IMR-90 (cell line): ENCODE results near the gene UBE2M. TPM values are rescaled to one million over a fixed set of nuclear protein-coding genes. Genes with fewer than 3 reads are reported as not detected.

Experiments
- ATAC-seq: fragments of 200-7000 bp; cut with Tn5 transposase; 2 replicates; pipeline ENCODE4 v1.9.1; 2020; ENCODE audit warnings: low read depth, mild to moderate bottlenecking, moderate library complexity
- BruUV-seq: library from RNA; stranded (reverse); fragments of 400-500 nt; replicated peaks from 2 replicates; lab custom pipeline; 2021; lab: Mats Ljungman, UMichigan
- CTCF ChIA-PET: fragments of 300-600 bp; formaldehyde crosslinking; extraction: SDS; loops from one replicate; lab custom pipeline; 2021; ENCODE audit warnings: antibody characterized with exemption; lab: Yijun Ruan, JAX
- POLR2A ChIA-PET: fragments of 300-600 bp; sonication (Branson Sonifier 250); formaldehyde crosslinking; loops from one replicate; lab custom pipeline; 2022; ENCODE audit warnings: antibody characterized with exemption; ENCODE audit not compliant: unreplicated experiment; lab: Charles Lee
- DNase-seq: peaks from one replicate; pipeline ENCODE4 v3.0.0; 2013
- H2AFZ ChIP-seq: replicated peaks from 2 replicates; pipeline ENCODE3; 2013; ENCODE audit warnings: low read length, mild to moderate bottlenecking; ENCODE audit not compliant: poor library complexity
- H2AK5ac ChIP-seq: 2 replicates; pipeline ENCODE4 v1.6.1; 2013; ENCODE audit warnings: low read depth, low read length, inconsistent platforms
- H2AK9ac ChIP-seq: replicated peaks from 2 replicates; pipeline ENCODE3; 2013; ENCODE audit warnings: mild to moderate bottlenecking, low read depth, low read length, moderate library complexity; ENCODE audit not compliant: poor library complexity
- H2BK120ac ChIP-seq: 2 replicates; pipeline ENCODE4 v1.6.1; 2013; ENCODE audit warnings: low read depth, low read length, inconsistent platforms
- H2BK15ac ChIP-seq: 3 replicates; pipeline ENCODE4 v1.6.1; 2013; ENCODE audit warnings: low read depth, low read length, inconsistent platforms
- H2BK20ac ChIP-seq: 2 replicates; pipeline ENCODE4 v1.6.1; 2013; ENCODE audit warnings: low read depth, mild to moderate bottlenecking, inconsistent platforms, low read length, moderate library complexity
- H2BK5ac ChIP-seq: 2 replicates; pipeline ENCODE4 v1.6.1; 2013; ENCODE audit warnings: mild to moderate bottlenecking, low read depth, low read length, inconsistent platforms; ENCODE audit not compliant: poor library complexity, severe bottlenecking
- H3K14ac ChIP-seq: replicated peaks from 2 replicates; pipeline ENCODE4 v1.6.1; 2013; ENCODE audit warnings: low read depth, low read length, inconsistent platforms
- H3K18ac ChIP-seq: 2 replicates; pipeline ENCODE4 v1.6.1; 2013; ENCODE audit warnings: low read depth, low read length, control low read depth
- H3K23ac ChIP-seq: 2 replicates; pipeline ENCODE4 v1.6.1; 2013; ENCODE audit warnings: low read depth, low read length, inconsistent platforms
- H3K27ac ChIP-seq: 2 replicates; pipeline ENCODE4 v1.5.1; 2013; ENCODE audit warnings: mild to moderate bottlenecking, control low read depth, low read length; ENCODE audit not compliant: insufficient read depth
- H3K27me3 ChIP-seq: 2 replicates; pipeline ENCODE4 v1.6.1; 2013; ENCODE audit warnings: low read length; ENCODE audit not compliant: control insufficient read depth, insufficient read depth
- H3K36me3 ChIP-seq: 2 replicates; pipeline ENCODE4 v1.6.1; 2013; ENCODE audit warnings: low read length, mixed read lengths; ENCODE audit not compliant: control insufficient read depth, insufficient read depth
- H3K4ac ChIP-seq: 2 replicates; pipeline ENCODE4 v1.6.1; 2013; ENCODE audit warnings: low read depth, low read length, inconsistent platforms
- H3K4me1 ChIP-seq: 2 replicates; pipeline ENCODE4 v1.6.1; 2013; ENCODE audit warnings: low read length, mixed read lengths; ENCODE audit not compliant: control insufficient read depth, insufficient read depth
- H3K4me2 ChIP-seq: 2 replicates; pipeline ENCODE4 v1.6.1; 2013; ENCODE audit warnings: low read depth, mild to moderate bottlenecking, control low read depth, low read length, moderate library complexity
- H3K4me3 ChIP-seq: 2 replicates; pipeline ENCODE4 v1.5.1; 2013; ENCODE audit warnings: low read depth, mild to moderate bottlenecking, control low read depth, low read length, moderate library complexity; ENCODE audit not compliant: insufficient read depth
- H3K56ac ChIP-seq: 2 replicates; pipeline ENCODE4 v1.6.1; 2013; ENCODE audit warnings: low read length, inconsistent platforms; ENCODE audit not compliant: insufficient read depth; ENCODE audit errors: extremely low read depth
- H3K79me1 ChIP-seq, 2 experiments: 2 replicates each; pipeline ENCODE4 v1.6.1; 2013; ENCODE audit warnings: low read length in 2 of 2, inconsistent platforms in 1 of 2, low read depth in 1 of 2
- H3K9ac ChIP-seq: 2 replicates; pipeline ENCODE4 v1.6.1; 2013; ENCODE audit warnings: low read depth, low read length, control low read depth
- H3K9me1 ChIP-seq: 2 replicates; pipeline ENCODE4 v1.6.1; 2013; ENCODE audit warnings: low read length, inconsistent platforms; ENCODE audit not compliant: insufficient read depth
- H3K9me3 ChIP-seq: 2 replicates; pipeline ENCODE4 v1.6.1; 2013; ENCODE audit warnings: low read length; ENCODE audit not compliant: control insufficient read depth, insufficient read depth
- H4K20me1 ChIP-seq: 2 replicates; pipeline ENCODE4 v1.6.1; 2013; ENCODE audit warnings: low read length, inconsistent platforms; ENCODE audit not compliant: insufficient read depth
- H4K5ac ChIP-seq: 2 replicates; pipeline ENCODE4 v1.6.1; 2013; ENCODE audit warnings: mild to moderate bottlenecking, low read depth, low read length, control low read depth
- H4K8ac ChIP-seq, 2 experiments: 2 replicates each; pipeline ENCODE4 v1.6.1; 2013; ENCODE audit warnings: low read depth in 2 of 2, low read length in 2 of 2, control low read depth in 1 of 2, inconsistent platforms in 1 of 2
- H4K91ac ChIP-seq: 2 replicates; pipeline ENCODE4 v1.6.1; 2013; ENCODE audit warnings: low read depth, low read length, inconsistent platforms; ENCODE audit not compliant: insufficient read depth
- MAFK ChIP-seq: IDR thresholded peaks from 2 replicates; pipeline ENCODE4 v1.6.1; 2012; ENCODE audit warnings: low read depth, low read length, improper control_type of control experiment
- RCOR1 ChIP-seq: IDR thresholded peaks from 2 replicates; pipeline ENCODE4 v1.6.1; 2012; ENCODE audit warnings: mild to moderate bottlenecking, low read length, improper control_type of control experiment; ENCODE audit not compliant: insufficient replicate concordance
- WGBS, 2 experiments: methylation state at CpG; one replicate each; pipeline versions ENCODE4 v1.1.5 to v1.1.7; 2013; ENCODE audit warnings: missing lambda C conversion rate in 2 of 2; ENCODE audit not compliant: insufficient read length in 1 of 2; ENCODE audit errors: extremely low coverage in 2 of 2; 5-methylcytosine and 5-hydroxymethylcytosine counted together
- dilution Hi-C: fragments of 300-500 bp; cut with HindIII; formaldehyde crosslinking; loops from one replicate; pipeline ENCODE4 v1.14.3; 2018; ENCODE audit warnings: low sequenced_read_pairs; ENCODE audit not compliant: unreplicated experiment
- in situ Hi-C: fragments of 300-500 bp; cut with MboI; formaldehyde crosslinking; loops from 3 replicates; pipeline ENCODE4 v1.14.3; 2019; ENCODE audit warnings: low sequenced_read_pairs, inconsistent platforms, mixed read lengths
- intact Hi-C: fragments of 100-400 bp; cut with micrococcal nuclease; formaldehyde crosslinking; loops from 2 replicates; pipeline ENCODE4 v1.10.0; 2022
- polyA plus RNA-seq, 3 experiments: library from polyadenylated mRNA; depleted of rRNA; stranded (reverse); fragments of >200 nt; gene quantifications; 2 replicates each; pipeline ENCODE4 v1.2.3, GENCODE V29; 2012; ENCODE audit warnings: low replicate concordance in 1 of 3
- total RNA-seq: library from RNA; depleted of rRNA; stranded (reverse); fragments of >200 nt; gene quantifications from 2 replicates; pipeline ENCODE4 v1.2.3, GENCODE V29; 2012

Gene UBE2M
- total and polyA plus RNA-seq, 2 of the 4 experiments (the other 2 are of a cell fraction) = 55.9 to 66.6 TPM

DNA sequence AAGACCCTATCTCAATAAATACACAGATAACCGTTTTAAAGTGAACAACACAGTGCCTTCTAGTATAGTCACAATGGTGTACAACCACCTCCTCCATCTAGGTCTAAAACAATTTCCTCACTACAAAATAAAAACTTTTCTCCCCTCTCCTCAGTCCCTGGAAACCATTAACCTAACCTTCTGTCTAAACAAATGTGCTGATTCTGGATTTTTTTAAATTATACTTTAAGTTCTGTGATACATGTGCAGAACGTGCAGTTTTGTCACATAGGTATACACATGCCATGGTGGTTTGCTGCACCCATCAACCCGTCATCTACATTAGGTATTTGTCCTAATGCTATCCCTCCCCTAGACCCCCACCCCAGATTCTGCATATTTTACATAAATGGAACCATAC, 29.0 kb downstream of the UBE2M start:
- H3K79me1 ChIP-seq = no peaks in the 10 kb centered on the region
- 0 out of 2 replicates have a peak, but pooled peaks cover 2% of the 10 kb centered on the region for H3K9me3 ChIP-seq
- no peaks in the 10 kb centered on the region for H3K36me3 ChIP-seq
- H4K5ac ChIP-seq = no peak overlapping the region
- H3K4ac ChIP-seq = no peak overlapping the region
- TF ChIP-seq RCOR1 (no peak), MAFK (0 out of 2 replicates have a peak, but pooled peaks have one; percentile 24)
- DNase-seq (no peak), ATAC-seq (no peak)
- H3K4me3 ChIP-seq = no peak overlapping the region
- no peak overlapping the region for H3K4me2 ChIP-seq
- no TSS peak for BruUV-seq
- peaks cover 24% of the 10 kb centered on the region for H3K27me3 ChIP-seq
- H2BK20ac ChIP-seq = no peak overlapping the region
- no peak overlapping the region for H2AK9ac ChIP-seq
- H4K8ac ChIP-seq = no peak overlapping the region
- H3K9me1 ChIP-seq = no peaks in the 10 kb centered on the region
- H2AFZ ChIP-seq = no peak overlapping the region
- H4K20me1 ChIP-seq = no peaks in the 10 kb centered on the region
- no peak overlapping the region for H3K23ac ChIP-seq
- no peak overlapping the region for H4K91ac ChIP-seq
- no peak overlapping the region for H3K14ac ChIP-seq
- WGBS, 2 experiments = no CpG with 5 or more reads among the region's 3 CpGs
- in situ Hi-C loops (no loop called here), dilution Hi-C loops (no loop called here), intact Hi-C loops (no loop called here)
- H3K56ac ChIP-seq = no peak overlapping the region; the same call in 1 of the 2 replicates
- no peak overlapping the region for H3K9ac ChIP-seq
- no peak overlapping the region for H2BK120ac ChIP-seq
- no peak overlapping the region for H2BK5ac ChIP-seq
- CTCF ChIA-PET = no interaction called here
- no peak overlapping the region for H3K18ac ChIP-seq
- POLR2A ChIA-PET = no interaction called here
- H3K4me1 ChIP-seq = no peaks in the 10 kb centered on the region
- H3K27ac ChIP-seq = no peak overlapping the region
- H2AK5ac ChIP-seq = no peak overlapping the region
- H2BK15ac ChIP-seq = no peak overlapping the region
